HG03108 (cell line): ENCODE data around the gene GPR17.

Source experiments
- ATAC-seq: cut with Tn5 transposase; IDR thresholded peaks from one replicate; pipeline ENCODE4 v1.9.1; 2021; ENCODE audit warnings: moderate library complexity; ENCODE audit not compliant: unreplicated experiment

The GPR17 gene

GRCh38 chr2:127614246-127614645 is 31.7 kb upstream of the GPR17 start:
- ATAC-seq, result no peak

- ATAC-seq, result no peak
These were observed 31.2 kb upstream of the GPR17 start for GRCh38 chr2:127614731-127615130.

- no peak for ATAC-seq
These were observed 30.3 kb upstream of the GPR17 start for GRCh38 chr2:127615511-127616166.

GRCh38 chr2:127618551-127619202 is 27.3 kb upstream of the GPR17 start:
- ATAC-seq, result no peak

- ATAC-seq, result no peak
These were observed 26.8 kb upstream of the GPR17 start for GRCh38 chr2:127619203-127619590.

- ATAC-seq, result no peak
These were observed 25.9 kb upstream of the GPR17 start for GRCh38 chr2:127619877-127620705.

- ATAC-seq, result peak; percentile 73
These were observed 25.1 kb upstream of the GPR17 start for GRCh38 chr2:127620866-127621265.

GRCh38 chr2:127621981-127622431 is 23.9 kb upstream of the GPR17 start:
- ATAC-seq, result no peak

GRCh38 chr2:127622561-127623387 is 23.2 kb upstream of the GPR17 start:
- ATAC-seq, result no peak

- ATAC-seq, result no peak
These were observed 22.3 kb upstream of the GPR17 start for GRCh38 chr2:127623388-127624319.

GRCh38 chr2:127624320-127624755 is 21.6 kb upstream of the GPR17 start:
- no peak for ATAC-seq

- ATAC-seq, result no peak
These were observed 21.0 kb upstream of the GPR17 start for GRCh38 chr2:127624756-127625571.

GRCh38 chr2:127625572-127625951 is 20.4 kb upstream of the GPR17 start:
- ATAC-seq, result no peak

- ATAC-seq, result no peak
These were observed 19.8 kb upstream of the GPR17 start for GRCh38 chr2:127626175-127626574.

- no peak for ATAC-seq
These were observed 18.8 kb upstream of the GPR17 start for GRCh38 chr2:127626917-127627739.

- ATAC-seq, result no peak
These were observed 18.0 kb upstream of the GPR17 start for GRCh38 chr2:127627740-127628571.
